Thyroid gland (tissue), 4 donors: Measurements from ENCODE around the gene SMIM10L1. TPM values are rescaled to one million over a fixed set of nuclear protein-coding genes. Genes with fewer than 3 reads are reported as not detected.

ENCODE experiments used
- DNase-seq, 2 donors: peaks; one replicate each; pipeline ENCODE4 v3.0.0-alpha.2; 2019
- H3K27ac ChIP-seq, 3 donors: fragments of 200-600 bp; sonication (generic); 1 replicate in 2 of 3; 2 replicates in 1 of 3; pipeline ENCODE4 v1.5.1; 2016 to 2019; ENCODE audit warnings: mild to moderate bottlenecking in 1 of 3, moderate library complexity in 1 of 3
- H3K27me3 ChIP-seq: fragments of 200-600 bp; sonication (generic); one replicate; pipeline ENCODE4 v1.5.1; 2019
- H3K36me3 ChIP-seq, 2 donors: fragments of 200-600 bp; sonication (generic); one replicate each; pipeline ENCODE4 v1.5.1; 2016 to 2019
- H3K4me1 ChIP-seq, 2 donors: fragments of 200-600 bp; sonication (generic); one replicate each; pipeline ENCODE4 v1.5.1; 2017 to 2019
- H3K4me3 ChIP-seq, 3 donors: fragments of 200-600 bp; sonication (generic); replicated peaks in 1 of 3; 1 replicate in 2 of 3; 2 replicates in 1 of 3; pipeline ENCODE4 v1.5.1; 2016; ENCODE audit warnings: mild to moderate bottlenecking in 1 of 3
- H3K9me3 ChIP-seq: fragments of 200-600 bp; sonication (generic); one replicate; pipeline ENCODE4 v1.5.1; 2017
- POLR2A ChIP-seq, 2 donors: fragments of 450-650 bp; IDR thresholded peaks; one replicate each; pipeline ENCODE4 v1.6.1; 2017; ENCODE audit warnings: antibody characterized with exemption in 2 of 2, mild to moderate bottlenecking in 2 of 2, moderate library complexity in 1 of 2
- WGBS, 2 donors: methylation state at CpG; one replicate each; pipeline ENCODE4 v1.1.5; 2017; 5-methylcytosine and 5-hydroxymethylcytosine counted together
- intact Hi-C: fragments of 100-400 bp; cut with DNase I; formaldehyde crosslinking; loops from one replicate; pipeline ENCODE4 v1.15.1; 2023
- total RNA-seq, 4 donors: library from RNA; depleted of rRNA; stranded (reverse); fragments of >200 nt; gene quantifications; one replicate each; pipeline ENCODE4 v1.2.3, GENCODE V29; 2016
- TF ChIP-seq, protein P1 (sequence below), 6 experiments: fragments of 200-600 bp in 3 of 6; fragments of 450-650 bp in 3 of 6; sonication (generic) in 3 of 6; IDR thresholded peaks; one replicate each; pipeline ENCODE4 v1.5.1; 2016 to 2019; ENCODE audit warnings: antibody characterized with exemption in 6 of 6, mild to moderate bottlenecking in 2 of 6, inconsistent platforms in 1 of 6, moderate library complexity in 1 of 6

Gene SMIM10L1
- total RNA-seq, 4 donors from 2014 or later = 8.0 to 14.0 (median 9.6) TPM

DNA sequence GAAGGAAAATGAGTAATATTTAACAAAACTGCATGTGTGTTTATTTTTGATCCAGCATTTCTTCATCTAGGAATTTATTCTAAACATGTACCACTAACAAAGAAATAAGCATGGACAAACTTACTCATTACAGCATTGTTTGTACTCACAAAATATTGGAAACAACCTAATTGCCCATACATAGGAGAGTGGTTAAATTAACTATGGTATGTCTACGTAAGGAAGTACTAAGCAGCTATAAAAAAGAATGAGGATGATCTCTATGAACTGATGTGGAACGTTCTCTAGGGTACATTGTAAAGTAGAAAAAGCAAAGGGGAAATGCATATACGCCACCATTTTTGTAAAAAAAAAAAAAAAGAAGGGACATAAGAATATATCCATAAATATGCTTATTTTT is 33.2 kb downstream of the SMIM10L1 start:
- no peak for DNase-seq
- Histone ChIP-seq H3K27ac (no peak overlapping the region), H3K4me1 (no peaks in the 10 kb centered on the region), H3K4me3 (no peak overlapping the region), H3K36me3 (no peaks in the 10 kb centered on the region), H3K27me3 (no peaks in the 10 kb centered on the region), H3K9me3 (no peaks in the 10 kb centered on the region)
- TF ChIP-seq, protein P1, sequence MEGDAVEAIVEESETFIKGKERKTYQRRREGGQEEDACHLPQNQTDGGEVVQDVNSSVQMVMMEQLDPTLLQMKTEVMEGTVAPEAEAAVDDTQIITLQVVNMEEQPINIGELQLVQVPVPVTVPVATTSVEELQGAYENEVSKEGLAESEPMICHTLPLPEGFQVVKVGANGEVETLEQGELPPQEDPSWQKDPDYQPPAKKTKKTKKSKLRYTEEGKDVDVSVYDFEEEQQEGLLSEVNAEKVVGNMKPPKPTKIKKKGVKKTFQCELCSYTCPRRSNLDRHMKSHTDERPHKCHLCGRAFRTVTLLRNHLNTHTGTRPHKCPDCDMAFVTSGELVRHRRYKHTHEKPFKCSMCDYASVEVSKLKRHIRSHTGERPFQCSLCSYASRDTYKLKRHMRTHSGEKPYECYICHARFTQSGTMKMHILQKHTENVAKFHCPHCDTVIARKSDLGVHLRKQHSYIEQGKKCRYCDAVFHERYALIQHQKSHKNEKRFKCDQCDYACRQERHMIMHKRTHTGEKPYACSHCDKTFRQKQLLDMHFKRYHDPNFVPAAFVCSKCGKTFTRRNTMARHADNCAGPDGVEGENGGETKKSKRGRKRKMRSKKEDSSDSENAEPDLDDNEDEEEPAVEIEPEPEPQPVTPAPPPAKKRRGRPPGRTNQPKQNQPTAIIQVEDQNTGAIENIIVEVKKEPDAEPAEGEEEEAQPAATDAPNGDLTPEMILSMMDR (IDR thresholded peaks at IDR 0.05) = no peak
- TF ChIP-seq POLR2A (IDR thresholded peaks at IDR 0.05) = no peak
- 89 to 93% methylated on average over 3 of the region's 3 CpGs for WGBS, 2 donors
- intact Hi-C loops = no loop called here

DNA sequence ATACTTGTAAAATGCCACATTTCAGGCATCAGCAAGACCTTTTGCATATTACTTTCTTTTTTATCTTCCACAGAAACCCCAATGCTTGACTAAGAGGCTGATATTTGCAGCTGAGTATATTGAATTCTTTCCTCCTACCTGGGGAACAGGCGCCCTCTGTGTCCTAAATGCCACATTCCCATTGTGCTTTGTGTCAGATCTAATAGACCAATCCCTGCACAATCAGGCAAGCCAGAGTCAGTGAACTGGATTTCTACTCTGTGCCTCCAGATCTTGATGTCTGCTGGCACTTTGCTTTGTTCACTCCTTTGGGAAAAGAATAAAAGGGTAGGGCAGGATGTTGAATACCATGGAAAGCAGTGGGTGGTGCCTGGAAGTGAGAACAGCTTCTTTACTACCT is 38.1 kb downstream of the SMIM10L1 start:
- no peaks in the 10 kb centered on the region for H3K9me3 ChIP-seq

More for the DNA sequence above, 38.1 kb downstream of the SMIM10L1 start:
- H3K4me1 ChIP-seq = no peaks in the 10 kb centered on the region
- DNase-seq = no peak
- intact Hi-C loops = no loop called here
- TF ChIP-seq POLR2A (IDR thresholded peaks at IDR 0.05) = no peak
- WGBS, 2 donors = 63 to 82% methylated on average over 1 of the region's 1 CpG
- H3K4me3 ChIP-seq = no peak overlapping the region
- H3K27me3 ChIP-seq = no peaks in the 10 kb centered on the region
- no peaks in the 10 kb centered on the region for H3K36me3 ChIP-seq
- no peak overlapping the region for H3K27ac ChIP-seq

Other genes starting within 250 kb of the SMIM10L1 start
- gene PRH2, start 242.0 kb upstream of the SMIM10L1 start, total RNA-seq = not detected
- 10 to 100 TPM in 3 of 4 donors, 1 to 10 TPM in 1; 6.8 to 26.0 (median 10.3) TPM for gene TAS2R14, start 231.9 kb upstream of the SMIM10L1 start, total RNA-seq
- gene TAS2R50, start 184.3 kb upstream of the SMIM10L1 start, total RNA-seq = 10 to 100 TPM in 2 of 4 donors, 1 to 10 TPM in 2; 3.9 to 18.4 (median 7.1) TPM
- gene TAS2R20, start 172.9 kb upstream of the SMIM10L1 start, total RNA-seq = 1 to 10 TPM; 6.2 to 9.8 (median 7.1) TPM
- gene TAS2R19, start 148.6 kb upstream of the SMIM10L1 start, total RNA-seq = 10 to 100 TPM in 2 of 4 donors, 1 to 10 TPM in 2; 7.0 to 12.0 (median 10.0) TPM
- gene TAS2R31, start 139.8 kb upstream of the SMIM10L1 start, total RNA-seq = 10 to 100 TPM in 3 of 4 donors, 1 to 10 TPM in 1; 4.9 to 30.5 (median 11.9) TPM
- gene TAS2R46, start 108.9 kb upstream of the SMIM10L1 start, total RNA-seq = 1 to 10 TPM; 2.5 to 5.1 (median 4.5) TPM
- gene TAS2R43, start 78.9 kb upstream of the SMIM10L1 start, total RNA-seq = 10 to 100 TPM in 2 of 4 donors, 1 to 10 TPM in 2; 2.6 to 26.2 (median 9.8) TPM
- 10 to 100 TPM; 10.4 to 26.2 (median 17.9) TPM for gene TAS2R30, start 36.5 kb upstream of the SMIM10L1 start, total RNA-seq
- not detected for gene TAS2R42, start 15.7 kb downstream of the SMIM10L1 start, total RNA-seq
- gene PRB3, start 98.5 kb downstream of the SMIM10L1 start, total RNA-seq = not detected
- not detected for gene PRB4, start 139.2 kb downstream of the SMIM10L1 start, total RNA-seq
- gene PRB2, start 224.4 kb downstream of the SMIM10L1 start, total RNA-seq = not detected